Hepatocyte (in vitro differentiated cells): ENCODE measurements around the gene ZNF35. TPM values are rescaled to one million over a fixed set of nuclear protein-coding genes. Genes with fewer than 3 reads are reported as not detected.
"Not testable (repeated sequence)": the region's sequence is repeated elsewhere in the genome, so short reads cannot be mapped to it uniquely, and the experiment has no call there.

ENCODE experiments used
- DNase-seq: peaks from one replicate; pipeline ENCODE4 v3.0.0-alpha.2; 2016; ENCODE audit warnings: low spot score
- H2AFZ ChIP-seq: fragments of 200-600 bp; sonication (generic); 2 replicates; pipeline ENCODE4 v1.6.0; 2016; ENCODE audit warnings: antibody characterized with exemption, mild to moderate bottlenecking
- H3K27ac ChIP-seq: fragments of 200-600 bp; sonication (generic); 2 replicates; pipeline ENCODE4 v1.5.1; 2016; ENCODE audit warnings: mild to moderate bottlenecking
- H3K27me3 ChIP-seq: fragments of 200-600 bp; sonication (generic); 2 replicates; pipeline ENCODE4 v1.6.1; 2016
- H3K36me3 ChIP-seq: fragments of 200-600 bp; sonication (generic); replicated peaks from 2 replicates; pipeline ENCODE4 v1.5.1; 2016; ENCODE audit warnings: low read depth; ENCODE audit not compliant: insufficient read depth
- H3K4me1 ChIP-seq: fragments of 200-600 bp; sonication (generic); 2 replicates; pipeline ENCODE4 v1.5.1; 2016; ENCODE audit warnings: mild to moderate bottlenecking, moderate library complexity; ENCODE audit not compliant: insufficient read depth
- H3K4me2 ChIP-seq: fragments of 200-600 bp; sonication (generic); 2 replicates; pipeline ENCODE4 v1.6.0; 2016
- H3K4me3 ChIP-seq: fragments of 200-600 bp; sonication (generic); 2 replicates; pipeline ENCODE4 v1.5.1; 2016; ENCODE audit warnings: mild to moderate bottlenecking
- H3K79me2 ChIP-seq: fragments of 200-600 bp; sonication (generic); 2 replicates; pipeline ENCODE4 v1.6.0; 2017; ENCODE audit warnings: mild to moderate bottlenecking
- H3K9me2 ChIP-seq: fragments of 200-600 bp; sonication (generic); replicated peaks from 2 replicates; pipeline ENCODE4 v1.6.0; 2017; ENCODE audit warnings: mild to moderate bottlenecking; ENCODE audit not compliant: insufficient read depth
- H3K9me3 ChIP-seq: fragments of 200-600 bp; sonication (generic); 2 replicates; pipeline ENCODE4 v1.5.1; 2016; ENCODE audit warnings: low read depth, mild to moderate bottlenecking
- H4K20me1 ChIP-seq: fragments of 200-600 bp; sonication (generic); 2 replicates; pipeline ENCODE4 v1.6.0; 2016; ENCODE audit warnings: mild to moderate bottlenecking; ENCODE audit not compliant: insufficient read depth, poor library complexity, severe bottlenecking
- EZH2 ChIP-seq: fragments of 200-600 bp; sonication (generic); IDR thresholded peaks from 2 replicates; pipeline ENCODE4 v1.6.1; 2016; ENCODE audit warnings: antibody characterized with exemption, mild to moderate bottlenecking, borderline replicate concordance
- EZH2phosphoT487 ChIP-seq: fragments of 200-600 bp; sonication (generic); IDR thresholded peaks from one replicate; pipeline ENCODE4 v1.6.1; 2018; ENCODE audit warnings: antibody characterized with exemption, mild to moderate bottlenecking, low read depth, moderate library complexity; ENCODE audit not compliant: unreplicated experiment, severe bottlenecking
- WGBS: methylation state at CpG from one replicate; pipeline ENCODE4 v1.1.6; 2016; ENCODE audit warnings: low lambda C conversion rate; ENCODE audit errors: missing lambda C conversion rate; 5-methylcytosine and 5-hydroxymethylcytosine counted together
- polyA plus RNA-seq: library from polyadenylated mRNA; unstranded; fragments of >200 nt; fragmentation: Nextera tagmentation; extraction: Ambion mirVana; gene quantifications from 2 replicates; pipeline ENCODE4 v1.2.1, GENCODE V29; 2016
- total RNA-seq: library from RNA; depleted of rRNA; stranded (reverse); fragments of >200 nt; gene quantifications from 2 replicates; pipeline ENCODE4 v1.2.3, GENCODE V29; 2014
- TF ChIP-seq, protein P1 (sequence below): fragments of 200-600 bp; sonication (generic); IDR thresholded peaks from 2 replicates; pipeline ENCODE4 v1.5.1; 2016; ENCODE audit warnings: antibody characterized with exemption, mild to moderate bottlenecking; ENCODE audit not compliant: poor library complexity

Gene ZNF35
- total and polyA plus RNA-seq, 2 experiments from 2014 or later: 4.2 to 9.6 TPM

DNA sequence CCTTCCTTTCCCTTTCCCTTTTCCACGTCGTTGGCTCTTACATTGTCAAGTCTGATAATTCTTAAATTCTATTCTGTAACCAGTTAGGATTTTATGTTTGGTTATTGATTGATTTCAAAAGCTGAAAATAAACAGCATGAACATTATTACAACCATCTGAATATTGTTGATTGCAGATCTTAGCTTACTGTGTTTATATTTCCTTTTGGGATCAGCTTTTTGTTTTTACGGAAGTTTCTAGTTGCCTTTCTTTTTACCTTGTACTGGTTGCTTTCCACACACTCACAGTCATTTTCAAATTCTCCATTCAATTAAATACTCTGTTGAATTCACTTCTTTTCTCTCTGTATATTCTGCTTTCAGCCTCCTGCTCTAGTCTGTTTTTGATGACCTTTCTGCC is 16.6 kb downstream of the ZNF35 start:
- Histone ChIP-seq H3K4me1 (no peaks in the 10 kb centered on the region), H3K36me3 (no peaks in the 10 kb centered on the region), H3K4me2 (no peak overlapping the region), H2AFZ (no peak overlapping the region), H3K79me2 (no peaks in the 10 kb centered on the region), H3K27ac (no peak overlapping the region), H3K27me3 (no peaks in the 10 kb centered on the region), H3K9me2 (no peaks in the 10 kb centered on the region), H4K20me1 (no peaks in the 10 kb centered on the region), H3K4me3 (no peak overlapping the region), H3K9me3 (no peaks in the 10 kb centered on the region)
- DNase-seq: no peak
- TF ChIP-seq, protein P1, sequence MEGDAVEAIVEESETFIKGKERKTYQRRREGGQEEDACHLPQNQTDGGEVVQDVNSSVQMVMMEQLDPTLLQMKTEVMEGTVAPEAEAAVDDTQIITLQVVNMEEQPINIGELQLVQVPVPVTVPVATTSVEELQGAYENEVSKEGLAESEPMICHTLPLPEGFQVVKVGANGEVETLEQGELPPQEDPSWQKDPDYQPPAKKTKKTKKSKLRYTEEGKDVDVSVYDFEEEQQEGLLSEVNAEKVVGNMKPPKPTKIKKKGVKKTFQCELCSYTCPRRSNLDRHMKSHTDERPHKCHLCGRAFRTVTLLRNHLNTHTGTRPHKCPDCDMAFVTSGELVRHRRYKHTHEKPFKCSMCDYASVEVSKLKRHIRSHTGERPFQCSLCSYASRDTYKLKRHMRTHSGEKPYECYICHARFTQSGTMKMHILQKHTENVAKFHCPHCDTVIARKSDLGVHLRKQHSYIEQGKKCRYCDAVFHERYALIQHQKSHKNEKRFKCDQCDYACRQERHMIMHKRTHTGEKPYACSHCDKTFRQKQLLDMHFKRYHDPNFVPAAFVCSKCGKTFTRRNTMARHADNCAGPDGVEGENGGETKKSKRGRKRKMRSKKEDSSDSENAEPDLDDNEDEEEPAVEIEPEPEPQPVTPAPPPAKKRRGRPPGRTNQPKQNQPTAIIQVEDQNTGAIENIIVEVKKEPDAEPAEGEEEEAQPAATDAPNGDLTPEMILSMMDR: no peak
- no peak for TF ChIP-seq EZH2
- no peak for TF ChIP-seq EZH2phosphoT487
- 98% methylated on average over 3 of the region's 3 CpGs for WGBS

GRCh38 chr3:44666346-44666745 is 17.8 kb downstream of the ZNF35 start:
- no peak for DNase-seq
- H3K4me1 ChIP-seq: no peaks in the 10 kb centered on the region
- 95% methylated on average over 4 of the region's 4 CpGs for WGBS

DNA sequence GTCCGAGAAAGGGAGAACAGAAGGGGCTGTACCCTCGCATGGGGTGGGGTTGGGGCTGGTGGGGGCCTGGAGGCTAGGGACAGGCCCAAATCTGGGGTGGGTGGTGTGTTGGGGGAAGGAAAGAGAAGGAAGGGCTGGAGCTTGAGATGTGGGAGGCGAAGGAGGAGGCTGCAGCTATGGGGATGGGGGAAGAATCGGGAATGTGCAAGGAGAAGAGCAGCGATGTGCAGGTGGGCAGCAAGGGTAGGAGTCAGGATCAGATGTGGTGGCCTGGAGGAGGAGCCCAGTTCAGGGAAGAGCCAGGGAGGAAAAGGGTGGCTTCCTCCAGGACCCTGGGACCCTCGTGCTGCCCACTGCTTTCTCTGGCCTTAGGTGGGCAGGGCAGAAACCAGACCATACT is 21.2 kb downstream of the ZNF35 start:
- Histone ChIP-seq H3K79me2 (no peaks in the 10 kb centered on the region), H3K4me2 (no peak overlapping the region), H3K9me2 (no peaks in the 10 kb centered on the region), H3K9me3 (no peaks in the 10 kb centered on the region), H3K27me3 (no peaks in the 10 kb centered on the region), H3K4me1 (no peaks in the 10 kb centered on the region), H4K20me1 (no peaks in the 10 kb centered on the region), H3K4me3 (no peak overlapping the region), H3K36me3 (no peaks in the 10 kb centered on the region), H3K27ac (no peak overlapping the region), H2AFZ (no peak overlapping the region)
- TF ChIP-seq EZH2phosphoT487 (no peak), EZH2 (no peak)
- TF ChIP-seq, protein P1: no peak
- no peak for DNase-seq
- 77% methylated on average over 4 of the region's 6 CpGs for WGBS

More at GRCh38 chr3:44666346-44666745, 17.8 kb downstream of the ZNF35 start:
- no peak for TF ChIP-seq EZH2
- TF ChIP-seq, protein P1: no peak
- H4K20me1 ChIP-seq: no peaks in the 10 kb centered on the region
- H3K9me2 ChIP-seq: no peaks in the 10 kb centered on the region
- H2AFZ ChIP-seq: no peak overlapping the region
- no peaks in the 10 kb centered on the region for H3K9me3 ChIP-seq
- H3K36me3 ChIP-seq: no peaks in the 10 kb centered on the region
- no peak overlapping the region for H3K4me3 ChIP-seq
- no peaks in the 10 kb centered on the region for H3K27me3 ChIP-seq
- H3K27ac ChIP-seq: no peak overlapping the region
- H3K4me2 ChIP-seq: no peak overlapping the region
- H3K79me2 ChIP-seq: no peaks in the 10 kb centered on the region

- H3K9me3 ChIP-seq, H3K9me2 ChIP-seq, H3K79me2 ChIP-seq, H3K4me1 ChIP-seq, H2AFZ ChIP-seq, H3K4me3 ChIP-seq, H3K27me3 ChIP-seq, H3K27ac ChIP-seq, DNase-seq, H3K4me2 ChIP-seq, H3K36me3 ChIP-seq, H4K20me1 ChIP-seq: not testable (repeated sequence)
- 93% methylated on average over 8 of the region's 8 CpGs for WGBS
These were observed 24.9 kb downstream of the ZNF35 start for GRCh38 chr3:44673466-44673865.
